A549 (cell line): ENCODE results near the gene ZNF292. TPM values are rescaled to one million over a fixed set of nuclear protein-coding genes. Genes with fewer than 3 reads are reported as not detected.

ENCODE experiments used
- ATAC-seq, 2 experiments: fragments of 200-7000 bp in 1 of 2; fragments of >200 bp in 1 of 2; cut with Nextera tagmentation in 1 of 2; cut with Tn5 transposase in 1 of 2; 3 replicates each; pipeline versions ENCODE4 v1.8.0 to v1.9.1; 2018 to 2020; ENCODE audit warnings: mild to moderate bottlenecking in 1 of 2, moderate library complexity in 1 of 2
- CTCF ChIA-PET: fragments of 300-600 bp; sonication (Branson Sonifier 250); formaldehyde crosslinking; extraction: SDS; loops from one replicate; lab custom pipeline; 2021; ENCODE audit warnings: antibody characterized with exemption, inconsistent platforms; lab: Yijun Ruan, JAX
- POLR2A ChIA-PET: fragments of 350-600 bp; formaldehyde crosslinking; extraction: SDS; loops from one replicate; lab custom pipeline; 2021; ENCODE audit warnings: antibody characterized with exemption, inconsistent platforms; lab: Yijun Ruan, JAX
- DNase-seq, 2 experiments: peaks; one replicate each; pipeline versions ENCODE4 v3.0.0 to v3.0.0-alpha.2; 2011 to 2016; ENCODE audit warnings: low read depth in 1 of 2, low spot score in 1 of 2
- FAIRE-seq: peaks from 2 replicates; lab custom pipeline; 2011; peaks lifted over from hg19 to GRCh38; lab: Jason Lieb, UNC
- H3K27ac ChIP-seq, 2 experiments: fragments of >200 bp; sonication (Bioruptor Twin); formaldehyde crosslinking; 3 replicates each; pipeline ENCODE4 v1.5.1; 2016 to 2017
- H3K4me1 ChIP-seq: fragments of >200 bp; sonication (Bioruptor Twin); formaldehyde crosslinking; 3 replicates; pipeline ENCODE4 v1.6.1; 2016
- H3K4me2 ChIP-seq: fragments of >200 bp; sonication (Bioruptor Twin); formaldehyde crosslinking; 3 replicates; pipeline ENCODE4 v1.6.1; 2016
- H3K4me3 ChIP-seq: fragments of >200 bp; sonication (Bioruptor Twin); formaldehyde crosslinking; 3 replicates; pipeline ENCODE4 v1.5.1; 2016
- H3K9me3 ChIP-seq: fragments of >200 bp; sonication (Bioruptor Twin); formaldehyde crosslinking; 3 replicates; pipeline ENCODE4 v1.6.1; 2016
- CBX2 ChIP-seq: fragments of 200-600 bp; sonication (generic); IDR thresholded peaks from 2 replicates; pipeline ENCODE4 v1.6.1; 2016; ENCODE audit warnings: low read depth, mild to moderate bottlenecking, borderline replicate concordance
- CBX8 ChIP-seq: fragments of 200-600 bp; sonication (generic); IDR thresholded peaks from 2 replicates; pipeline ENCODE4 v1.6.1; 2016
- EHMT2 ChIP-seq: fragments of 200-600 bp; sonication (generic); IDR thresholded peaks from 2 replicates; pipeline ENCODE4 v1.6.1; 2016; ENCODE audit warnings: antibody characterized with exemption, low read depth, mild to moderate bottlenecking, moderate library complexity
- FOSB ChIP-seq: fragments of 250-450 bp; sonication (Bioruptor Pico); IDR thresholded peaks from 2 replicates; pipeline ENCODE4 v1.5.0; 2020; ENCODE audit warnings: mild to moderate bottlenecking, moderate library complexity
- FOSL2 ChIP-seq, 2 experiments: fragments of 450-650 bp in 1 of 2; fragments of >200 bp in 1 of 2; sonication (Bioruptor Twin) in 1 of 2; formaldehyde crosslinking; IDR thresholded peaks; 2 replicates each; pipeline versions ENCODE4 v1.5.0 to v1.6.1; 2016 to 2020; ENCODE audit warnings: mild to moderate bottlenecking in 1 of 2, moderate library complexity in 1 of 2
- HOXA7 ChIP-seq: fragments of 250-450 bp; sonication (Bioruptor Pico); IDR thresholded peaks from 2 replicates; pipeline ENCODE4 v1.5.0; 2020; ENCODE audit warnings: mild to moderate bottlenecking, moderate library complexity
- JUN ChIP-seq, 2 experiments: fragments of >200 bp; sonication (Bioruptor Twin); formaldehyde crosslinking; IDR thresholded peaks; 2 replicates in 1 of 2; 3 replicates in 1 of 2; pipeline ENCODE4 v1.6.1; 2016 to 2017
- MAZ ChIP-seq: fragments of 150-350 bp; IDR thresholded peaks from 2 replicates; pipeline ENCODE4 v1.6.1; 2014; ENCODE audit warnings: antibody characterized with exemption, low read depth, low read length, borderline replicate concordance
- NPAS2 ChIP-seq: fragments of 250-450 bp; sonication (Bioruptor Pico); IDR thresholded peaks from 2 replicates; pipeline ENCODE4 v1.8.0; 2022; ENCODE audit warnings: mild to moderate bottlenecking, moderate library complexity, borderline replicate concordance
- RCOR1 ChIP-seq: fragments of 150-350 bp; IDR thresholded peaks from 2 replicates; pipeline ENCODE4 v1.6.1; 2014; ENCODE audit warnings: antibody characterized with exemption, low read length, low read depth
- RNF2 ChIP-seq: fragments of 200-600 bp; sonication (generic); IDR thresholded peaks from 2 replicates; pipeline ENCODE4 v1.6.1; 2016; ENCODE audit warnings: low read depth, mild to moderate bottlenecking, antibody characterized with exemption, moderate library complexity, borderline replicate concordance
- SMC3 ChIP-seq: fragments of >200 bp; sonication (Bioruptor Twin); formaldehyde crosslinking; IDR thresholded peaks from 3 replicates; pipeline ENCODE4 v1.6.1; 2018; ENCODE audit warnings: inconsistent platforms
- ZSCAN20 ChIP-seq: fragments of 250-450 bp; sonication (Bioruptor Pico); IDR thresholded peaks from 2 replicates; pipeline ENCODE4 v1.8.0; 2022; ENCODE audit warnings: mild to moderate bottlenecking, moderate library complexity
- WGBS: methylation state at CpG from one replicate; pipeline ENCODE4 v1.1.6; 2017; ENCODE audit errors: missing lambda C conversion rate; 5-methylcytosine and 5-hydroxymethylcytosine counted together
- polyA plus RNA-seq, 4 experiments: library from polyadenylated mRNA; depleted of rRNA in 3 of 4; stranded (reverse); fragments of >200 nt; fragmentation: RNase III in 1 of 4; extraction: RNeasy Plus Mini Kit Qiagen cat#74134 plus additional on column Dnase treatment in 1 of 4; gene quantifications; 2 replicates in 3 of 4; 3 replicates in 1 of 4; pipeline ENCODE4 v1.2.3, GENCODE V29; 2011 to 2017
- TF ChIP-seq, protein P1 (sequence below): IDR thresholded peaks from 2 replicates; pipeline ENCODE4 v1.6.1; 2012
- TF ChIP-seq, protein P2 (sequence below): fragments of 200-600 bp; sonication (generic); IDR thresholded peaks from 2 replicates; pipeline ENCODE4 v1.6.1; 2016; ENCODE audit warnings: antibody characterized with exemption, mild to moderate bottlenecking, moderate library complexity
- TF ChIP-seq, protein P3 (sequence below): IDR thresholded peaks from 2 replicates; pipeline ENCODE4 v1.6.1; 2012
- TF ChIP-seq, protein P4 (sequence below): fragments of 250-450 bp; sonication (Bioruptor Pico); IDR thresholded peaks from 2 replicates; pipeline ENCODE4 v1.5.0; 2021; ENCODE audit warnings: mild to moderate bottlenecking, moderate library complexity, borderline replicate concordance
- TF ChIP-seq, protein P5 (sequence below): IDR thresholded peaks from 2 replicates; pipeline ENCODE4 v1.6.1; 2012; ENCODE audit warnings: low read depth, borderline replicate concordance

The ZNF292 gene
- polyA plus RNA-seq, 2 of the 4 experiments (the other 2 are of a cell fraction), result 2.5 to 7.5 TPM

DNA sequence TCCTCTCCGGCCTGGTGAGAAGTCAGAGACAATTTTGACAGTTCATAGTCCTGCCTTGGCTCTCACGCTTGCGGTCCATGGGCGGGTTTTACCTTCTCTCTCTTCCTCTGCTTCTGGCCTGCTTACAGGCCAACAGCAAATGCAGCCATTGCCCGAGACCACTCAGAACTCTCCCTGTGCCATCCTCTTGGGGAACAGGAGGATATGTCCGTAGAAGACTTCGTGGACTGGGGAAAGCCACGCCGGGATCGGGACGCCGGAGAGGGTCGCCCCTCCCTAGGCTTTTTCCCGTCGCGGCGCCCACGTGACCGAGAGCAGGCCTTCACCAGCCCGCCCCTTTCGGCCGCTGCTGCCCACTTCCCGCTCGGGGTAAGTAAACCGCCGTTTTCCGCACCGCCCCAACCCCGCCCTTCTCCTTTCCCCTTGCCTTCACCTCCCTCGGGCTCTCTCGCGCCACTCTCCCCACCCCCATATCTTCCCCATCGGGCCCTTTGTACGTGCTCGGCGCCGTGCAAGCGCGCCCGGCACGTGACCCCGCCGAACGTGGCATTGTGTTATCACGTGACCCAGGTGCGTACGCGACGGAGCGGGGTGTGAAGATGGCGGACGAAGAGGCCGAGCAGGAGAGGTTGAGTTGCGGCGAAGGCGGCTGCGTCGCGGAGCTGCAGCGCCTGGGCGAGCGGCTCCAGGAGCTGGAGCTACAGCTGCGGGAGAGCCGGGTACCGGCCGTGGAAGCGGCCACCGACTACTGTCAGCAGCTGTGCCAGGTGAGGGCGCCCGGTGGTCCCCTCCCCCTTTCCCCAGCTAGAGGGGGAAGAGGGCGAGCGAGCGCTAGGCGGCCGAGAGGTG is at the start of gene ZNF292 (continued):
- TF ChIP-seq CBX2 (no peak), FOSB (CRISPR knock-in tag) (no peak), CBX8 (no peak), ZSCAN20 (CRISPR knock-in tag) (no peak), NPAS2 (peak; percentile 93), JUN (IDR thresholded peaks at IDR 0.05) (peak in 1 of 2 experiments; percentile 56; a peak in 1 of 5 replicates), RCOR1 (no peak), EHMT2 (no peak), SMC3 (no peak)
- TF ChIP-seq, protein P1, sequence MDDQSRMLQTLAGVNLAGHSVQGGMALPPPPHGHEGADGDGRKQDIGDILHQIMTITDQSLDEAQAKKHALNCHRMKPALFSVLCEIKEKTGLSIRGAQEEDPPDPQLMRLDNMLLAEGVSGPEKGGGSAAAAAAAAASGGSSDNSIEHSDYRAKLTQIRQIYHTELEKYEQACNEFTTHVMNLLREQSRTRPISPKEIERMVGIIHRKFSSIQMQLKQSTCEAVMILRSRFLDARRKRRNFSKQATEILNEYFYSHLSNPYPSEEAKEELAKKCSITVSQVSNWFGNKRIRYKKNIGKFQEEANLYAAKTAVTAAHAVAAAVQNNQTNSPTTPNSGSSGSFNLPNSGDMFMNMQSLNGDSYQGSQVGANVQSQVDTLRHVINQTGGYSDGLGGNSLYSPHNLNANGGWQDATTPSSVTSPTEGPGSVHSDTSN, result no peak
- TF ChIP-seq, protein P2, sequence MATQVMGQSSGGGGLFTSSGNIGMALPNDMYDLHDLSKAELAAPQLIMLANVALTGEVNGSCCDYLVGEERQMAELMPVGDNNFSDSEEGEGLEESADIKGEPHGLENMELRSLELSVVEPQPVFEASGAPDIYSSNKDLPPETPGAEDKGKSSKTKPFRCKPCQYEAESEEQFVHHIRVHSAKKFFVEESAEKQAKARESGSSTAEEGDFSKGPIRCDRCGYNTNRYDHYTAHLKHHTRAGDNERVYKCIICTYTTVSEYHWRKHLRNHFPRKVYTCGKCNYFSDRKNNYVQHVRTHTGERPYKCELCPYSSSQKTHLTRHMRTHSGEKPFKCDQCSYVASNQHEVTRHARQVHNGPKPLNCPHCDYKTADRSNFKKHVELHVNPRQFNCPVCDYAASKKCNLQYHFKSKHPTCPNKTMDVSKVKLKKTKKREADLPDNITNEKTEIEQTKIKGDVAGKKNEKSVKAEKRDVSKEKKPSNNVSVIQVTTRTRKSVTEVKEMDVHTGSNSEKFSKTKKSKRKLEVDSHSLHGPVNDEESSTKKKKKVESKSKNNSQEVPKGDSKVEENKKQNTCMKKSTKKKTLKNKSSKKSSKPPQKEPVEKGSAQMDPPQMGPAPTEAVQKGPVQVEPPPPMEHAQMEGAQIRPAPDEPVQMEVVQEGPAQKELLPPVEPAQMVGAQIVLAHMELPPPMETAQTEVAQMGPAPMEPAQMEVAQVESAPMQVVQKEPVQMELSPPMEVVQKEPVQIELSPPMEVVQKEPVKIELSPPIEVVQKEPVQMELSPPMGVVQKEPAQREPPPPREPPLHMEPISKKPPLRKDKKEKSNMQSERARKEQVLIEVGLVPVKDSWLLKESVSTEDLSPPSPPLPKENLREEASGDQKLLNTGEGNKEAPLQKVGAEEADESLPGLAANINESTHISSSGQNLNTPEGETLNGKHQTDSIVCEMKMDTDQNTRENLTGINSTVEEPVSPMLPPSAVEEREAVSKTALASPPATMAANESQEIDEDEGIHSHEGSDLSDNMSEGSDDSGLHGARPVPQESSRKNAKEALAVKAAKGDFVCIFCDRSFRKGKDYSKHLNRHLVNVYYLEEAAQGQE, result no peak
- TF ChIP-seq, protein P3, sequence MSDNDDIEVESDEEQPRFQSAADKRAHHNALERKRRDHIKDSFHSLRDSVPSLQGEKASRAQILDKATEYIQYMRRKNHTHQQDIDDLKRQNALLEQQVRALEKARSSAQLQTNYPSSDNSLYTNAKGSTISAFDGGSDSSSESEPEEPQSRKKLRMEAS, result peak; percentile 98

DNA sequence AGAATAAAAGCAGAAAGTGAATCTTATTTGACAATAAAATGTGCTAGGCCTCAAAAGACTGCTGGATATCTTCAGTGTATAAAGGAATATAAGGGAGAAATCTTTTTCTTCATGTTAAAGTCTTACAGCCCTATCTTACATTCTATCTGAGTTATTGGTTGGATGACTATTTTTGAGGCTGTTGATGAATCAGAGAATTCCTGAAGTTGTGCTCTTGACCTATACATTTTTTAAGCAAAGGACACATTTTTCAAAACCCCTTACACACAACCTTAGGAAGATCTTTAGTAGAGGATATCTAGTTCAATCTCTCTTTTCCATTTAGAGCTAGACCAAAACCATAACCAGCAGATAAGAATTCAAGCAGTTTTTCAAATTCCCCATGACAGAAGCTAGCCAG is 49.5 kb upstream of the ZNF292 start:
- no peak for FAIRE-seq
- Histone ChIP-seq H3K4me2 (no peak overlapping the region), H3K4me1 (no peaks in the 10 kb centered on the region), H3K4me3 (no peak overlapping the region), H3K27ac (no peak overlapping the region), H3K9me3 (no peaks in the 10 kb centered on the region)
- no peak for DNase-seq
- CTCF ChIA-PET, result no interaction called here
- no peak for TF ChIP-seq CBX2
- TF ChIP-seq, protein P4, sequence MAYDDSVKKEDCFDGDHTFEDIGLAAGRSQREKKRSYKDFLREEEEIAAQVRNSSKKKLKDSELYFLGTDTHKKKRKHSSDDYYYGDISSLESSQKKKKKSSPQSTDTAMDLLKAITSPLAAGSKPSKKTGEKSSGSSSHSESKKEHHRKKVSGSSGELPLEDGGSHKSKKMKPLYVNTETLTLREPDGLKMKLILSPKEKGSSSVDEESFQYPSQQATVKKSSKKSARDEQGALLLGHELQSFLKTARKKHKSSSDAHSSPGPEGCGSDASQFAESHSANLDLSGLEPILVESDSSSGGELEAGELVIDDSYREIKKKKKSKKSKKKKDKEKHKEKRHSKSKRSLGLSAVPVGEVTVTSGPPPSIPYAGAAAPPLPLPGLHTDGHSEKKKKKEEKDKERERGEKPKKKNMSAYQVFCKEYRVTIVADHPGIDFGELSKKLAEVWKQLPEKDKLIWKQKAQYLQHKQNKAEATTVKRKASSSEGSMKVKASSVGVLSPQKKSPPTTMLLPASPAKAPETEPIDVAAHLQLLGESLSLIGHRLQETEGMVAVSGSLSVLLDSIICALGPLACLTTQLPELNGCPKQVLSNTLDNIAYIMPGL (CRISPR knock-in tag), result no peak
- no peak for ATAC-seq
- POLR2A ChIA-PET, result no interaction called here

DNA sequence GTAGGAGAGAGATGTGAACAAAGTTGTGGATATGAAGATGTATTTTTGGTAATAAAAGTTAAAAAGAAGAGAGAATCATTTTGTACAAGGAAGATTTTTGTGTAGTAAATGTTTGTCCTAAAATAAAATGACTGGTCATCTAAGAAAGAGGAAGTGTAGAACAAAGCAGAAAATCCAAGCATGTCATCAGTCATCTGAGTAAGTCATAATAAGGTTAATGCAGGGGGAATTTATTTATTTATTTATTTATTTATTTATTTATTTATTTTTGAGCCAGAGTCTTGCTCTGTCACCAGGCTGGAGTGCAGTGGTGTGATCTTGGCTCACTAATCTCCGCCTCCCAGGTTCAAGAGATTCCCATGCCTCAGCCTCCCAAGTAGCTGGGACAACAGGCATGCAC is 44.7 kb upstream of the ZNF292 start:
- ChIA-PET CTCF (no interaction called here), POLR2A (no interaction called here)
- Histone ChIP-seq H3K4me2 (no peak overlapping the region), H3K4me3 (no peak overlapping the region), H3K4me1 (no peaks in the 10 kb centered on the region), H3K27ac (no peak overlapping the region), H3K9me3 (no peaks in the 10 kb centered on the region)
- no peak for FAIRE-seq
- no peak for DNase-seq
- TF ChIP-seq RNF2 (no peak), HOXA7 (CRISPR knock-in tag) (no peak), CBX8 (no peak), MAZ (no peak), FOSL2 (IDR thresholded peaks at IDR 0.05) (no peak), FOSL2 (CRISPR knock-in tag; IDR thresholded peaks at IDR 0.05) (no peak), NPAS2 (no peak)
- TF ChIP-seq, protein P5, sequence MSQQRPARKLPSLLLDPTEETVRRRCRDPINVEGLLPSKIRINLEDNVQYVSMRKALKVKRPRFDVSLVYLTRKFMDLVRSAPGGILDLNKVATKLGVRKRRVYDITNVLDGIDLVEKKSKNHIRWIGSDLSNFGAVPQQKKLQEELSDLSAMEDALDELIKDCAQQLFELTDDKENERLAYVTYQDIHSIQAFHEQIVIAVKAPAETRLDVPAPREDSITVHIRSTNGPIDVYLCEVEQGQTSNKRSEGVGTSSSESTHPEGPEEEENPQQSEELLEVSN, result no peak
- TF ChIP-seq, all 56 proteins: peak for 0
- ATAC-seq, result no peak
- WGBS, result 58% methylated on average over 1 of the region's 1 CpG
